HPDE6-E6E7 (cell line): ENCODE data around the gene SNX10.

Experiments
- DNase-seq: peaks from one replicate; pipeline ENCODE4 v3.0.0; 2011; ENCODE audit warnings: missing footprints; ENCODE audit errors: extremely low spot score

The SNX10 gene

GRCh38 chr7:26337232-26337865 lies 45.7 kb downstream of the SNX10 start:
- DNase-seq: no peak

DNA sequence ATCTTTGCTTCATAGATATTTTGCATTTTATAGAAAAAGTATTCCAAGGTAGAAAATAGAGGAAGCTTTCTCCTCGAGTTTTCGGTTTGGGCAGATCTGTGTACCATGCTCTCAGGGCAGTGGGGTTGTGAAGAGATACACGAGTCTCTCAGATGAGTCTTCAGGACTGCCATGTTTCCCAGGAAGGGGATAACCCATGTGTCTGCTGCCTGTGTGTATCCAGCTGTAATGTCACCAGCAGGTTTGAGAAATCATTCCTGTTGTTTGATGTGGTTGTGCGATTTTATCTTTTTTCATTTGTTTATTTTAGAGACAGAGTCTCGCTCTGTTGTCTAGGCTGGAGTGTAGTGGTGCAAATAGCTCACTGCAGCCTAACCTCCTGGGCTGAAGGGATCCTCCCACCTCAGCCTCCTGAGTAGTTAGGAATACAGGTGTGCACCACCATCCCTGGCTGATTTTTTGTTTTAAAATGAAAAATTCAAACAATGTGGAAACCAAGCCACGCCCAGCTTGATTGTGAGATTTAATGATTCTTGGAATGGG lies 48.9 kb downstream of the SNX10 start:
- no peak for DNase-seq

- DNase-seq: no peak
Measured at GRCh38 chr7:26343320-26343832, 51.7 kb downstream of the SNX10 start.

GRCh38 chr7:26343837-26344236 lies 52.2 kb downstream of the SNX10 start:
- DNase-seq: no peak

- no peak for DNase-seq
Measured at GRCh38 chr7:26345202-26345601, 53.5 kb downstream of the SNX10 start.

- DNase-seq: no peak
Measured at GRCh38 chr7:26345837-26346236, 54.2 kb downstream of the SNX10 start.

GRCh38 chr7:26346611-26347203 lies 55.0 kb downstream of the SNX10 start:
- DNase-seq: peak; percentile 60

GRCh38 chr7:26348234-26348851 lies 56.7 kb downstream of the SNX10 start:
- DNase-seq: no peak

- DNase-seq: no peak
Measured at GRCh38 chr7:26349005-26349915, 57.6 kb downstream of the SNX10 start.

- no peak for DNase-seq
Measured at GRCh38 chr7:26351171-26351570, 59.5 kb downstream of the SNX10 start.

DNA sequence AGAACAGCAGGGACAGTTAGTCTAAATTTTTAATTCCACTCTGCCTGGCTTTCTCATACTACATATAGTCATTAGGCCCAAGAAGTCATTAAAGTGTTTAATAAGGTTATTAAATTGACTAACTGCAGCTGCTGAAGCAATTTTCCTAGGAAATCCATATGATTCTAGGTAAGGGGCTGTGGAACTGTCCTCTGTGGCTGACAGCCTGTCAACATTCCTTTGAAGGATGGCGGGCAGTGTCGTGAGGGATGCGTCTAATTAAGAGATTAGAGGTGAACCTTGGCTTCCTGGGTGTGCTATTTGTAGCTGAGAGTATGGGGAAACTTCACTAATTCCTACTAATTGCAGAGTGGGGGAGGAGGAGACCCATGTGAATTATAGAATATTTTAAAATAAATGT lies 64.6 kb downstream of the SNX10 start:
- no peak for DNase-seq

- no peak for DNase-seq
Measured at GRCh38 chr7:26356929-26357798, 65.5 kb downstream of the SNX10 start.

- DNase-seq: no peak
Measured at GRCh38 chr7:26357799-26358151, 66.1 kb downstream of the SNX10 start.

DNA sequence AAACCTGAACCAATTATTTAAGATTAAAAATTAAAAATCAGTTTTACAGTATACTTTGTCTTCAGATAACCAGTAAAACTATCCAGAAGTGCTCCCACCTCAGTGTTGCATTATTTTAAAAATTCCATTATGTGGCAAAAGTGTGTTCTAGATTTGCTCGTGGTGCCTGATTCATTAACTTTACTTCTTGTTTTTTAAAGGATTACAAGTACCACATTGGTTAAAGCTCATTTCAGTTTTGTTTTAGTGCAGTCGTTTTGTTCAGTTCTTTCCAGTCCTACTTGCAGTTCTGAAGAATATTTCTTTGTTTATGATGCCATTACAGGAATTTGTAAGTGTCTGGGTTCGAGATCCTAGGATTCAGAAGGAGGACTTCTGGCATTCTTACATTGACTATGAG lies 69.0 kb downstream of the SNX10 start:
- no peak for DNase-seq

DNA sequence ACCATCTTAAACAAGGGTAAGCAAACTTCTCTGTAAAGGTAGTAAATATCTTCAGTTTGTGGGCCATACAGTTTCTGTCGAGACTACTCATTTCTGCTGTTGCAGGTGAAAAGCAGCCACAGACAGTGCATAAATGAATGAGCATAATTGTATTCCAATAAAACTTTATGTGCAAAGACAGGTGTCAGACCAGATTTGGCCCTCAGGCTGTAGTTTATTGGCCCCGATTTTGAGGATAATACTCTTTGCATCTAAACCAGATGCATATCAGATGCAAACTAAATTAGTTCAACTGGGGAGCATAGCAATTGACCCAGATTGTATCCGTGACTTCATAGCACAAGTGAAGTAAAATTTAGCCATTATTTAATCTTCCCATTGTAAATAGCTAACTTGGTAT lies 70.0 kb downstream of the SNX10 start:
- DNase-seq: no peak

DNA sequence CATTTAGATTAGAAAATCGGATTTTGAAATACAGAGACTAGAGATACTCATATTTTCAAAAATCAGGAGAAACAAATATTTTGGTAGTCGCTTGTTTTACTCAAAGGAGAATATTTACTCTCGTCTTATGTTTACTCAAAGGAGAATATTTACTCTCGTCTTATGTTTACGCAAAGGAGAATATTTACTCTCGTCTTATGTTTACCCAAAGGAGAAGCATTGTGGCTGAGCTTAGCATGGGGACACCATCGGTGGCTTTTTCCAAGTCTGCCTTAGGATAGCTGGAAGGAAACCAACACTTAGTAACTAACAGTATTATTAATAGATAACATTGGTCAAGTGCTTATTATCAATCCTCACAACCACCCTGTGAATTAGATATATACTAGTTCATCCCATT lies 71.8 kb downstream of the SNX10 start:
- DNase-seq: no peak

DNA sequence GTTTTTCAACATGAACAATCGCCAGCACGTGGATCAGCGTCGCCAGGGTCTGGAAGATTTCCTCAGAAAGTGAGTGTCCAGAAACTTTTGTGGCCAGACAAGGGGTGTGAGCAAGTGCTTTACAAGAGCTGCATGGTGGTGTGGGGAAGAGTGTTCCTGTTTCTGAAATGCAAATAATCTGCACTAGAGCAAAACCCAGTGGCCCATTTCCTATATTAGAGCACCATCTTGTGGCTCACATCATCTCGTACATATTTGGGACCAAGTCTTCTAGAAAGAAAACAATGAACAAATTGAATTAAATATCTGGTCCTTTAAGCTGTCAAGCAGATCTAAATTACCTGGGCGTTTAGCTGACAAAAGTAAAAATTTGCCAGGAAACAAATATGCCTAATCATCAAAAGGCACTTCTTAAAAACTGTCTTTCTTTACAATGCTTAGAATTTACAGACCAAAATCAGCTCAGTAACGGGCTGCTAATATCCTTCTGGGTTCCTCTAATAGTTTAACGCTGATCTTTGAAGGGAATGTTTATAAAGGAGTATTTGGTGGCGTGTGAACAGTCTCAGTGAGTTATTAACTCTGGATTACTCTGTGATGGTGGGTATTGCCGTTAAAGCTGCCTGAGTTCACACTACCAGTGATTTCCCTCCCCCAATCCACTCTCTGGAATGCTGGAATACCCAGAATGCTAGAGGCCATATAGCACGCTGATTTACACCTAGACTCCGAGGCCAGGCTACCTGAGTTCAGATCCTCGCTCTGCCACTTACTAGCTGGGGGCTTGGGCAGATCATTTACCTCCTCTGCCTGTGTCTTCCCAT lies 73.6 kb downstream of the SNX10 start:
- peak; percentile 35 for DNase-seq

DNA sequence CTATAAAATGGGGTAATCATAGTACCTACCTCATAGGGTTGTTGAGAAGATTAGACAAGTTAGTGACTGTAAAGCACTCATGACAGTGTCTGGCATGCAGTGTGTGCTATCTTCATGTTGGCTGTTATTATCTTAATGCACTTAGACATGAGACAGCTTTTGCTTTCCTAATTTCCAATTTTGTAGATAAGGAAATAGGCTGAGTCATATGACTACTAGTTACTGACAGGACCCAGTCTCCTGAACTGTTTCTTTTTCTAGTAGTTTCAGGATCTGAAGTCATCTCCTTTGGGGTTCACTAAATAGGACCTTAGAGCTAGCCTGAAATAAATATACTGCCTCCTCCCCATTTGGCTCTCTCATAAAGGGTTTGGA lies 74.2 kb downstream of the SNX10 start:
- no peak for DNase-seq

GRCh38 chr7:26367219-26367711 lies 75.6 kb downstream of the SNX10 start:
- no peak for DNase-seq

DNA sequence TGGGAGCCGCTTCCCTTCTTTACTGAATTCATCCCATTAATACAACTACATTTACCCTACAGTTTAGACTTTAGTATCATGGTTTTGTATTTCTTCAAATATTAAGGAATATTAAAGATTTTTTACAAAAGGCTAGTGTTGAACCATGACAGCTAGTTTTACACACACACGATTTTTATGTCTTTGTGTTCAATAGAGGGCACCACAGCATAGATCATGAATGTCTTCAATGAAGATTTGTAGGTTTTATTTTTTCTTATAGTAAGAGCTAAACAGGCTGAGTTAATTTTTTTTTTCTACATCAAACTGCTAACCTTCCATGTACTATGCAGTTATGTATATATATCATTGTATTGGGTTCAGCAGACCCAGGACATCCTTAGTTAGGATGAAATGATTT lies 76.9 kb downstream of the SNX10 start:
- no peak for DNase-seq
